ENCODE results near the gene RAB3C. TPM values are rescaled to one million over a fixed set of nuclear protein-coding genes. Genes with fewer than 3 reads are reported as not detected.

RAB3C gene
- polyA plus RNA-seq, 6 donors from 2014 or later = 1.1 TPM; not detected in 5

- Mint-ChIP-seq H3K36me3 (peaks cover 5 to 11% of the 10 kb centered on the region in 2 donors), H3K4me1 (no peaks in the 10 kb centered on the region), H3K9me3 (peaks cover 3 to 34% (median 13%) of the 10 kb centered on the region in 7 donors), H3K27ac (no peak overlapping the region), H3K27me3 (peaks cover 8 to 16% (median 10%) of the 10 kb centered on the region in 3 donors), H3K4me3 (no peak overlapping the region)
- no peak for ATAC-seq (ENCODE audit: low read depth in 2 of 2)
- no peak for DNase-seq
Observed at GRCh38 chr5:58724992-58725391, 142.1 kb downstream of the RAB3C start.

GRCh38 chr5:58731641-58732040 lies 148.8 kb downstream of the RAB3C start:
- Mint-ChIP-seq H3K36me3 (no peaks in the 10 kb centered on the region), H3K4me3 (no peak overlapping the region), H3K4me1 (no peaks in the 10 kb centered on the region), H3K27ac (no peak overlapping the region), H3K9me3 (peaks cover 0 to 7% (median 3%) of the 10 kb centered on the region in 7 donors), H3K27me3 (peaks cover 0 to 10% (median 4%) of the 10 kb centered on the region in 3 donors)
- DNase-seq = no peak
- ATAC-seq (ENCODE audit: low read depth in 2 of 2) = no peak

GRCh38 chr5:58735637-58736036 lies 152.8 kb downstream of the RAB3C start:
- Mint-ChIP-seq H3K36me3 (no peaks in the 10 kb centered on the region), H3K4me3 (no peak overlapping the region), H3K27me3 (no peaks in the 10 kb centered on the region), H3K4me1 (no peaks in the 10 kb centered on the region), H3K27ac (no peak overlapping the region), H3K9me3 (no peaks in the 10 kb centered on the region)
- DNase-seq = no peak
- ATAC-seq (ENCODE audit: low read depth in 2 of 2) = no peak

- ATAC-seq (ENCODE audit: low read depth in 2 of 2) = no peak
- Mint-ChIP-seq H3K9me3 (no peaks in the 10 kb centered on the region), H3K4me1 (no peaks in the 10 kb centered on the region), H3K4me3 (no peak overlapping the region), H3K36me3 (no peaks in the 10 kb centered on the region), H3K27me3 (no peaks in the 10 kb centered on the region), H3K27ac (peak overlapping the region in 2 of 6 donors; percentile 28 to 31)
- no peak for DNase-seq
Observed at GRCh38 chr5:58736214-58736613, 153.3 kb downstream of the RAB3C start.

GRCh38 chr5:58737671-58738070 lies 154.8 kb downstream of the RAB3C start:
- Mint-ChIP-seq H3K27ac (no peak overlapping the region), H3K36me3 (no peaks in the 10 kb centered on the region), H3K4me1 (no peaks in the 10 kb centered on the region), H3K4me3 (no peak overlapping the region), H3K27me3 (no peaks in the 10 kb centered on the region), H3K9me3 (no peaks in the 10 kb centered on the region)
- no peak for DNase-seq
- no peak for ATAC-seq (ENCODE audit: low read depth in 2 of 2)

GRCh38 chr5:58738336-58738735 lies 155.5 kb downstream of the RAB3C start:
- Mint-ChIP-seq H3K36me3 (no peaks in the 10 kb centered on the region), H3K4me3 (no peak overlapping the region), H3K9me3 (no peaks in the 10 kb centered on the region), H3K27me3 (peaks cover 0 to 1% (median 0%) of the 10 kb centered on the region in 3 donors), H3K27ac (no peak overlapping the region), H3K4me1 (no peaks in the 10 kb centered on the region)
- DNase-seq = no peak
- ATAC-seq (ENCODE audit: low read depth in 2 of 2) = no peak

- Mint-ChIP-seq H3K27me3 (peaks cover 0 to 5% (median 0%) of the 10 kb centered on the region in 3 donors), H3K36me3 (no peaks in the 10 kb centered on the region), H3K9me3 (no peaks in the 10 kb centered on the region), H3K4me3 (no peak overlapping the region), H3K4me1 (no peaks in the 10 kb centered on the region), H3K27ac (no peak overlapping the region)
- ATAC-seq (ENCODE audit: low read depth in 2 of 2) (no peak), DNase-seq (no peak)
Observed at GRCh38 chr5:58739051-58739450, 156.2 kb downstream of the RAB3C start.

- H3K4me3 Mint-ChIP-seq = no peak overlapping the region
- no peaks in the 10 kb centered on the region for H3K4me1 Mint-ChIP-seq
Observed at GRCh38 chr5:58740956-58741355, 158.1 kb downstream of the RAB3C start.

GRCh38 chr5:58745350-58745749 lies 162.5 kb downstream of the RAB3C start:
- peaks cover 0 to 5% (median 5%) of the 10 kb centered on the region in 3 donors for H3K27me3 Mint-ChIP-seq
- ATAC-seq (ENCODE audit: low read depth in 2 of 2) (no peak), DNase-seq (no peak)
- no peaks in the 10 kb centered on the region for H3K9me3 Mint-ChIP-seq
- peak overlapping the region in 1 of 8 donors; percentile 7 for H3K4me3 Mint-ChIP-seq
- H3K4me1 Mint-ChIP-seq = no peaks in the 10 kb centered on the region
- peak overlapping the region in 1 of 6 donors; percentile 4 for H3K27ac Mint-ChIP-seq
- H3K36me3 Mint-ChIP-seq = no peaks in the 10 kb centered on the region

More at GRCh38 chr5:58740956-58741355, 158.1 kb downstream of the RAB3C start:
- DNase-seq = no peak
- no peaks in the 10 kb centered on the region for H3K36me3 Mint-ChIP-seq
- H3K27me3 Mint-ChIP-seq = peaks cover 0 to 5% (median 5%) of the 10 kb centered on the region in 3 donors
- H3K9me3 Mint-ChIP-seq = no peaks in the 10 kb centered on the region
- ATAC-seq (ENCODE audit: low read depth in 2 of 2) = no peak
- H3K27ac Mint-ChIP-seq = no peak overlapping the region

GRCh38 chr5:58746321-58746720 lies 163.4 kb downstream of the RAB3C start:
- H3K27ac Mint-ChIP-seq = no peak overlapping the region
- peaks cover 0 to 5% (median 5%) of the 10 kb centered on the region in 3 donors for H3K27me3 Mint-ChIP-seq
- no peak for DNase-seq
- no peak overlapping the region for H3K4me3 Mint-ChIP-seq
- no peak for ATAC-seq (ENCODE audit: low read depth in 2 of 2)
- no peaks in the 10 kb centered on the region for H3K36me3 Mint-ChIP-seq
- no peaks in the 10 kb centered on the region for H3K9me3 Mint-ChIP-seq
- H3K4me1 Mint-ChIP-seq = no peaks in the 10 kb centered on the region

- ATAC-seq (ENCODE audit: low read depth in 2 of 2) (no peak), DNase-seq (no peak)
- no peaks in the 10 kb centered on the region for H3K9me3 Mint-ChIP-seq
- H3K27me3 Mint-ChIP-seq = peaks cover 0 to 4% (median 4%) of the 10 kb centered on the region in 3 donors
- no peak overlapping the region for H3K27ac Mint-ChIP-seq
- H3K36me3 Mint-ChIP-seq = no peaks in the 10 kb centered on the region
- no peaks in the 10 kb centered on the region for H3K4me1 Mint-ChIP-seq
- H3K4me3 Mint-ChIP-seq = no peak overlapping the region
Observed at GRCh38 chr5:58750036-58750435, 167.2 kb downstream of the RAB3C start.

GRCh38 chr5:58751222-58751837 lies 168.5 kb downstream of the RAB3C start:
- no peak for DNase-seq
- no peaks in the 10 kb centered on the region for H3K9me3 Mint-ChIP-seq
- H3K27me3 Mint-ChIP-seq = peaks cover 0 to 4% (median 0%) of the 10 kb centered on the region in 3 donors
- ATAC-seq (ENCODE audit: low read depth in 2 of 2) = no peak
- no peaks in the 10 kb centered on the region for H3K36me3 Mint-ChIP-seq
- H3K4me3 Mint-ChIP-seq = no peak overlapping the region
- H3K27ac Mint-ChIP-seq = peak overlapping the region in 1 of 6 donors; percentile 63
- no peaks in the 10 kb centered on the region for H3K4me1 Mint-ChIP-seq

GRCh38 chr5:58752104-58752503 lies 169.2 kb downstream of the RAB3C start:
- no peaks in the 10 kb centered on the region for H3K9me3 Mint-ChIP-seq
- no peaks in the 10 kb centered on the region for H3K4me1 Mint-ChIP-seq
- H3K36me3 Mint-ChIP-seq = no peaks in the 10 kb centered on the region
- no peak overlapping the region for H3K4me3 Mint-ChIP-seq
- H3K27ac Mint-ChIP-seq = no peak overlapping the region
- peaks cover 0 to 4% (median 0%) of the 10 kb centered on the region in 3 donors for H3K27me3 Mint-ChIP-seq
- DNase-seq (no peak), ATAC-seq (ENCODE audit: low read depth in 2 of 2) (no peak)

GRCh38 chr5:58753446-58753845 lies 170.6 kb downstream of the RAB3C start:
- Mint-ChIP-seq H3K9me3 (no peaks in the 10 kb centered on the region), H3K36me3 (no peaks in the 10 kb centered on the region), H3K27me3 (peaks cover 0 to 4% (median 0%) of the 10 kb centered on the region in 3 donors), H3K27ac (peak overlapping the region in 1 of 6 donors; percentile 4), H3K4me3 (no peak overlapping the region), H3K4me1 (peaks cover 0 to 2% (median 0%) of the 10 kb centered on the region in 3 donors)
- DNase-seq (no peak), ATAC-seq (ENCODE audit: low read depth in 2 of 2) (no peak)

All from naive B cell (primary cell).